NCI-H2196 (cell line): ENCODE data around the gene OTX2.

Experiments used
- DNase-seq: peaks from one replicate; lab custom pipeline; 2025; ENCODE audit not compliant: unreplicated experiment; lab: John Stamatoyannopoulos, UW

The OTX2 gene

DNA sequence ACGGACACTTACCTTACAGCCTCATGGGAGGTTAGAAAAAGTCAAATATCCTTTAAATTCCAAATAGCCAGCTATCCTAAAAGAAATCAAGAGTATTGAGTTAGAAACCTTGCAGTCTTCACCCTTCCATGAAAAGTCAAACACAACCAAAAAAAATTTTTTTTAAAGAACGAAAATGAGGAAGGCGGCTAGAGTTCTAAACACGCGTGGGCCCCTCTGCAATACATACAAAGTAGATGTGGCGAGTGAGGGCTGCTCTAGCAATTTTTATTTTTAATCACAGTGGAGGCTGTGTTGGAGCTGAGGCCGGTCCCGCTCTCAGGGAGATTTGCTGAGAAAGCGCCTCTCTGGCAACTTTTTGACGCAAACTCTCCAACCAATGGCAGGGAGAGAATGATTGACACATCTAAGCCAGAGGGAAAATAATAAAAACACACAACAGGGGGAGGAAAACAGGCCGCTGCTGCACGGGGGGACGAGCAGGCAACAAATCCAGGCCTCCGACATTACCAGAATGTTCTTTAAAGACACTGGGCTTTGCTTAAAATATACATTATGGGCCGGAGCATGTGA lies at the start of gene OTX2:
TSS of gene OTX2 (minus strand) at position 333 of the 573 bp plus-strand sequence. CDS start 5,023 bp downstream, outside the sequence.
- no peak for DNase-seq

DNA sequence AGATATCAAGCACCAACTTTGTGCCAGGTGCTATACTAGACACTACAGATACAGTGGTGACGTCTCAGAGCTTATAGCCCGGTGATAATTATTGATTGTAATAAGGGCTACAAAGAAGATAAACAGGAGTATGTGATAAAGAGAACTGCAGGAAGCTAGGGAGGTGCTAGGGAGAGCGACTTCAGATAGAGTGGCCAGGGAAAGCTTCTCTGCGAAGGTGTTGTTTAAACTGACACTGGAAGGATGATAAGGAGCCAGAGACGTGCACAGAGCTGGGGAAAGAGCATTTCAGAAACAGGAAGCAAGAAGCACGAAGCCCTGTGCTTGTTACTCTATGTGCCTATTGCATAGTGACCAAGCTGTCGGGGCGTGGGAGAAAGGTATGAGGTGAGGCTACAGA lies 48.1 kb upstream of the OTX2 start:
- no peak for DNase-seq

DNA sequence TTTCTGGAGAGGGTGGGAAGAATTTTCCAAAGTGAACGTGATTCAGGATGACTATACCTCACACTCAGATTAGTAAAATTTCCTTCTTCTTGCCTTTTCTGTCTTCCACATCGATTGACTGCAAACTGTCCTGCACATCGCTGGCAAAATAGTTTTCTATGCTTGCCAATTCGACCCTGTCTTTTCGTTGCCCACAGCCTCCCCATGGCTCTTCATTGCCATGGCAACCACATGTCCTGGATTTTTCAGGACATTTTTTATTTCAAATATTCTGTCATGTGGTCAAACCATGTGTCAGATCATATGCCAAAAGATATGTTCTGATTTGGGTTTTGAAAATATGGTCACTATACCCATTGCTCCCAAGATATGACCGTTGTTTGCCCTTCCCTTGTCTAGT lies 46.9 kb upstream of the OTX2 start:
- DNase-seq, result no peak

GRCh38 chr14:56855891-56856461 lies 45.7 kb upstream of the OTX2 start:
- DNase-seq, result no peak

DNA sequence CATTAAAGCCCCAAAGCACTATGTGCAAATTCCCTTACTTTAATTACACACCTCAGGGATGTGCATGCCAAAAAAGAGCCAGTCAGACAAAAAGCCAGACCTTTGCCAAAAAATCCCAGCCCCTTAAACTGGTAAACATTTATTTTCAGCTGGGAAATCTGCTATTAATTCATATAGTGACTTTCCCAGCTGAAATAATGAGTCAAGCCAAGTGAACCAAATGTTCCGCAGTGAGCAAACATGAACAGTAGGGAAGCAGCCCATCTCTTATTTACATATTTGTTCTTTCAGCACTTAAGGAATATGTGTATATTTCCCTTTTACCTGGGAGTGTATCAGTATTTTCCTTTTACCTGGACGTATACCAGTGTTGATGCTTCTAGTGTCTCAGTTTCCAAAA lies 44.0 kb upstream of the OTX2 start:
- DNase-seq, result no peak

GRCh38 chr14:56846970-56847930 lies 37.0 kb upstream of the OTX2 start:
- no peak for DNase-seq

- DNase-seq, result no peak
Measured at GRCh38 chr14:56844406-56845002, 34.2 kb upstream of the OTX2 start.

- no peak for DNase-seq
Measured at GRCh38 chr14:56841611-56842010, 31.3 kb upstream of the OTX2 start.

DNA sequence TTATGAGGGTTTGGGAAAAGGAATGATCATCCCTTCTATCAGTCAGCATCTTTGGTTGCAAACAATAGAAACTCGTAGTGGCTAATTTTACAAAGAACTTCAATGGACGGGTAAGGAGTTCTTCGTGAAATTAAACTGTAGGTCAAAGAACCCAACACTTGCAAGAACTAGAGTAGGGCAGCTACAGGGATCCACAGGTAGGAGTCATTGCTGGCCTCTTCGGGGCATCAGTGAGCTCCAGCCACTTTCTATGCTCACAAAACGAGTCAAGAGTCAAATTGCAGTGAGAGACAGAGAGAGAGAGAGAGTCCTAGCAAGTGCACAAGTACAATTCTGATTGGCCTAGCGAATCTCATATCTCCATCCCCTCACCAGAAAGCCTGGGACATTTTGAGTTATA lies 29.9 kb upstream of the OTX2 start:
- DNase-seq, result no peak

DNA sequence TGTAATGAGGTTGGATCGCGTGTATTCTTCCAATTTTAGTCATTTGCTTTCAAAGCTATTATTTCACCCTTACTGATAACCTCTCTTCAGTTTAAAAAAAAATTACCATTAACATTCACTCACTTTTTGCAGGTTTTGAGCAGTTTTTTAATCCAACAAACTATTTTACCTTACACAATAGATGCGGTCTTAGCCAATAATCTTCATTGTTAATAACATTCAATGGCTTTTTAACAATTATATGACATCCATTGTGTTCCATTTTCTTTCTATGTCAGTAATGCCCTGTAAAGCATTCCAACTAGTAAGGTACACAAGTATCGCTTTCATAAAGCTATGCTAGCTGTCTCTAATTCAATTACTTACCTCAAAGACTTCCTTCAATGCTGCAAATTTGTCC lies 18.9 kb upstream of the OTX2 start:
- no peak for DNase-seq

GRCh38 chr14:56826214-56826613 lies 15.9 kb upstream of the OTX2 start:
- DNase-seq, result no peak

DNA sequence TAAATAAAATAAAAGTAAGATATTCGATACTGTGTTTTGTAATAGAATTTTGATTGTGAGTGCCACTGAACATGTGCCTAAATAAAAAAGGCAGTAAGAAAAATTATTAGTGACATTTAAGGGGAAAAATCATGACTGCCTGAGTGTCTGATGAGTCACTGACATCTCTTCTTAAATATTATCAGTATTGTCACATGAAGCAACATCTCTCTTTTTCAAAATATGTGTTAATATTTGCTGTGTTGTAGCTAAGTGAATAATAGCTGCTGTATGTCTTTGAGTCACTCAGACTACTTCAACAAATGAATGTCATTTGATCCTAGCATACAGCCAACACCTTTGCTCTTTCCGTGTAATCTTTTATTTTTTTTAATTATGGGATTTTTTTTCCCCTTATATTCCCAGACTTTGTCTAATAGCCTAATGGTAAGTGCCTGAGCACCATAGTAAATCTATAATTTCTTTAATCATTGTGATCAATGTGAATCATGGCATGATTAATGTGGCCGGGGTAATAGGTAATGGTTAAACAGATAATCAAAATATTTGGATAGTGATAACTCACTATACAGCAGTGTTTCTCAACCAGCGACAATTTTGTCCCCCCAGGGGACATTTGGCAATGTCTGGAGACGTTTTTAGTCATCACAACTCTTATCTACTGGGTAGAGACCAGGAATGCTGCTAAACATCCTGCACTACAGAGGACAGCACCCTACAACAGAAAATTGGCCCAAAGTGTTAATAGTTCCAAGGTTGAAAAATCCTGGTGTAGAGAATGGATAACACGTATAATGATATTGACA lies 11.7 kb upstream of the OTX2 start:
- DNase-seq, result no peak

- DNase-seq, result no peak
Measured at GRCh38 chr14:56821177-56821576, 10.9 kb upstream of the OTX2 start.

- no peak for DNase-seq
Measured at GRCh38 chr14:56817396-56817921, 7.2 kb upstream of the OTX2 start.

DNA sequence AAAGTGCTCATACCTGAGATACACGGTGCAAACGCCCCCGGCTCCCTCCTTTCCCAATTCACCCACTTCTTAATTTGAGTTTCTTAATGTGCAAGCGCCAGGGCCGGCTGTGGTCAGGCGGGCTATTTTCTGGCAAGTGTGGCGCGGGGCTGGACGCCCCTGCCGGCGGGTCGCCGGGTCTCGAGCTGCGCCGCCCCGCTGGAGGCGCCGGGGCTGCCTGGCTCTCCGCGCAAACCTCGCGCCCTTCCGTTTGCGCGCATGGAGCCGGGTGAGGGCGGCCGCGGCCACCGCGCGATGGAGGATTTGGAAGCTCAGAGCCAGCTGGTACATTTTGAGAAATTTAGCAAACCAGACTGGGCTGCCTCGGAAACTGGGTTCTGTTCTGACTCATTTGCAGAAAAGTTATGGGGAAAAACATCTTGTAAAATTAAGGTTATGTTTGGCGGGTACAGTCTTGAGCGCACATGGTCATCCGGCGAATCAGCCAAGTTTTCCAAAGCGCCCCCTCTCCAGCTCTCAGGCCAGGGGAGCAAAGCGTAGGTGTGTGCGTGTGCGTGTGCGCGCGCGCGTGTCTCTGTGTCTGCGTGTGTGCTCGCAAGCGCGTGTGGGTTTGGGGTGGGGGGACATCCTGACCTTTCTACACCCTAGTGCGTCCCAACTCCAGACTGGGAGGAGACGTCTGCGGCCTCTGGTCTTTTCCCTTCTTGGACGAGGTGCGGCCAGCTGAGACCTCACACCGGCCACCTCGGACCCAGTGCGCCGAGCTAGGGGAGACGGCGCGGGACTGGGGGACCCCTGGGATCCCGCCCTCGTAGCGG lies 6.5 kb upstream of the OTX2 start:
- DNase-seq, result no peak

- DNase-seq, result no peak
Measured at GRCh38 chr14:56815745-56816144, 5.5 kb upstream of the OTX2 start.

DNA sequence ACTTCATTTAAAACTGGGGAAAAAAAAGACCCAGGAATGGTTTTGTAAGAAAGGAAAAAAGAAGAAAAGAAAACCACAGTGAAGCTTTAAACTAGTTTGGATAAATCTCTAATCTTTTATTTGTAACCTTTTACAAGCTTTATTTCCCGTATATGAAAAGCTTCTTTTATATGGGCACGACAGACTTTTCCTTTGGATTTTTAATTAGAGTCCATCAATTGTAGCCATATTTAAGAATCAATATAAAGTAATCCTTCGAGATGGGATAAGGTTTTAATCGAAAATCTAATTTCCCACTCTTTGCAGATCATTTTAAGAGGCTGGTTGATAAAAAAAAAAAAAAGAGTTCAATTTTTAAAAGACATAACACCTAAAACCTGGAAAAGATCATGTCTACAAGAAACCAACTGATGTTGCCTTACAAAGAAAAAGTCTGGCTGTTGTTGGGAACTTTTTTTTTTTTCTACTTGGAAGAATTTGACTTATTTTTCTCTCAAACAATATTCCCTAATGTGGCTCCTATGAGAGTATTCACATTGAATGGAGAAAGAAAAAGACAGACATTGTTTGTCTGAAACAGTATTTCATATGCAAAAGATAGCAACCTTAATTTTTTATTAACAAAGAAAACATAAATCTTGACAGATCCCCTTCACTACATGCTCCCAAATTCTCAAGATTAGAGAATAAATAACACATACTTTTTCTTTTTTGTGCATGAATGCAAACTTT lies 4.9 kb upstream of the OTX2 start:
- DNase-seq, result no peak

DNA sequence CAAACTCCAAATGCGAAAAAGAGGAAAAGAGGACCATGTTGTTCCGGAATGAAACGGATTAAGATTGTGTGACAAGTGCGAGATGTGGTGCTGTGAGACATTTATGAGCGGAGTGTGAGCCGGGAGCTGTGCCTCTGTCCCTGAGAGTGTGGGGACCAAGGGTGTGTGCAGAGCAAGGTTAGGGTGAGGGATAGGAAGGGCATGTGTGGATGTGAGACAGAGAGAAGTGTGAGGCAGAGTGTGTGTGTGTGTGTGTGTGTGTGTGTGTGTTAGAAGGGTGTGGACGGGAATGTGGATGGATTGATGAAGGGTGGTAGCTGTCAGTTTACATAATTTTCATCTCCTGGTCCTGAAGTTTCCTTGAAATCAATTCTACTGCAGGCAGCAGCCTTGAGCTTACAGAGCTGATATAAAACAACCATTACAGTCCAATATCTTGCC lies 4.3 kb upstream of the OTX2 start:
- no peak for DNase-seq

DNA sequence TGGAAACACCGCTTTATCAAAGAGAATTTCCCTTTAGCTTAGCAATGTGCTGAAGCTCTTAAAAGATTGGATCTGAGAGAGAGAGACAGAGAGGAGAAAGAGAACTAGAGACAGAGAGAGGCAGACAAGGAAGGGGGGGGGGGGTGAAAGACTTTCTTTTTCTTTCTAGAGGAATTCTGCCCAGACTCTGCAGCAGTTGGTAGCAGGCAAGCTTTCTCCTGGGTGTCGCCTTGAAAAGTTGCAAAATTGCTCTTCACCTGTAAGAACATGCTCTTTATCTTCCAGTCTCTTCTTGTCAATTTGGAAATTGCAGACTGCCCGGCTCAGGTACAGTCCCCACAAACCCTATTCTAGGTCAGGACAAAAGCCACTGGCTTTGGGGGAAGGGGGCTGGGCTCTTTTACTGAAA lies 2.9 kb upstream of the OTX2 start:
- no peak for DNase-seq
